Measurements from ENCODE around the gene MAGEA10. TPM values are rescaled to one million over a fixed set of nuclear protein-coding genes. Genes with fewer than 3 reads are reported as not detected.

The MAGEA10 gene
- total and polyA plus RNA-seq, 9 of the 15 experiments (the other 6 are each of a cell fraction or from before 2014, with no cell fraction given), result 0.06 to 0.45 (median 0.15) TPM; not detected in 4

- Histone ChIP-seq H3K9me1 (ENCODE audit: control insufficient read depth, insufficient read depth, low read length) (no peaks in the 10 kb centered on the region), H3K27me3 (ENCODE audit: control insufficient read depth in 2 of 2, insufficient read depth in 2 of 2, low read length in 2 of 2) (no peaks in the 10 kb centered on the region), H3K4me1 (replicated peaks in 1 of 2; ENCODE audit: control insufficient read depth in 2 of 2, insufficient read depth in 2 of 2, low read length in 2 of 2) (0 out of 5 replicates have a peak, but pooled peaks cover 0 to 3% of the 10 kb centered on the region in 2 experiments), H2AFZ (ENCODE audit: low read depth, low read length) (no peak overlapping the region), H4K20me1 (replicated peaks; ENCODE audit: control insufficient read depth, insufficient read depth, low read length) (no peaks in the 10 kb centered on the region), H3K4me3 (no peak overlapping the region), H3K79me2 (ENCODE audit: control insufficient read depth, insufficient read depth, low read length) (no peaks in the 10 kb centered on the region), H3K9me3 (replicated peaks; ENCODE audit: control insufficient read depth, insufficient read depth, low read depth, low read length) (no peaks in the 10 kb centered on the region), H3K36me3 (ENCODE audit: control insufficient read depth, insufficient read depth, low read length) (no peaks in the 10 kb centered on the region), H3K27ac (ENCODE audit: extremely low read depth, low read depth, low read length) (no peak overlapping the region), H3K9ac (ENCODE audit: insufficient read depth in 1 of 2, low read depth in 2 of 2, low read length in 2 of 2) (no peak overlapping the region), H3K4me2 (ENCODE audit: insufficient read depth, low read length) (no peak overlapping the region)
- ChIA-PET CTCF (ENCODE audit: low intra/inter-chr PET ratio) (no interaction called here), POLR2A (no interaction called here)
- WGBS (ENCODE audit: insufficient coverage, low coverage, missing lambda C conversion rate), result 30% methylated on average over 2 of the region's 3 CpGs
- intact Hi-C loops (cut with micrococcal nuclease), result no loop called here
- BruUV-seq (replicated peaks), result no TSS peak
- FAIRE-seq (no peak), DNase-seq (ENCODE audit: extremely low read depth in 1 of 4, low spot score in 3 of 4) (no peak), ATAC-seq (no peak)
- TF ChIP-seq ZNF583 (CRISPR knock-in tag; IDR thresholded peaks at IDR 0.05) (no peak), MTA1 (IDR thresholded peaks at IDR 0.05; ENCODE audit: borderline replicate concordance) (no peak), DLX4 (CRISPR knock-in tag; IDR thresholded peaks at IDR 0.05) (no peak), ZKSCAN3 (CRISPR knock-in tag; IDR thresholded peaks at IDR 0.05) (no peak), RAD21 (CRISPR knock-in tag; conservative IDR thresholded peaks at IDR 0.05 in 1 of 2, IDR thresholded peaks at IDR 0.05 in 1 of 2) (no peak), GMEB1 (CRISPR knock-in tag; IDR thresholded peaks at IDR 0.05) (no peak), NRF1 (conservative IDR thresholded peaks at IDR 0.05 in 1 of 2, IDR thresholded peaks at IDR 0.05 in 1 of 2) (no peak), CBFB (CRISPR knock-in tag; IDR thresholded peaks at IDR 0.05) (no peak), TOE1 (IDR thresholded peaks at IDR 0.05; ENCODE audit: borderline replicate concordance) (no peak), TOE1 (CRISPR knock-in tag; IDR thresholded peaks at IDR 0.05; ENCODE audit: borderline replicate concordance, low read depth) (no peak), RCOR1 (IDR thresholded peaks at IDR 0.05; ENCODE audit: borderline replicate concordance in 1 of 2, low read depth in 2 of 2, low read length in 2 of 2) (no peak), HBP1 (CRISPR knock-in tag; IDR thresholded peaks at IDR 0.05) (no peak)
- in situ Hi-C loops (cut with MboI), result no loop called here
These were observed 21.1 kb downstream of the MAGEA10 start for GRCh38 chrX:152117305-152117704.
